Pancreas (tissue), 10 donors: ENCODE measurements around the gene DNAJC11. TPM values are rescaled to one million over a fixed set of nuclear protein-coding genes. Genes with fewer than 3 reads are reported as not detected.
"Not testable (repeated sequence)": the region's sequence is repeated elsewhere in the genome, so short reads cannot be mapped to it uniquely, and the experiment has no call there.

Source experiments
- ATAC-seq, 4 donors: fragments of 200-7000 bp; cut with Tn5 transposase; one replicate each; pipeline versions ENCODE4 v1.8.0 to v1.9.1; 2020; ENCODE audit warnings: mild to moderate bottlenecking in 4 of 4, moderate library complexity in 4 of 4
- DNase-seq, 6 donors: peaks; one replicate each; pipeline ENCODE4 v3.0.0-alpha.2; 2020
- FAIRE-seq: peaks from 2 replicates; lab custom pipeline; 2012; peaks lifted over from hg19 to GRCh38; lab: Jason Lieb, UNC
- H3K27ac ChIP-seq, 4 donors: fragments of 200-600 bp; sonication (generic); 1 replicate in 3 of 4; 2 replicates in 1 of 4; pipeline versions ENCODE4 v1.5.0 to v1.8.0; 2020
- H3K27me3 ChIP-seq, 4 donors: fragments of 200-600 bp; one replicate each; pipeline ENCODE4 v1.8.0; 2021
- H3K36me3 ChIP-seq, 3 donors: fragments of 200-600 bp; sonication (generic) in 1 of 3; one replicate each; pipeline versions ENCODE4 v1.5.0 to v1.8.0; 2020 to 2021
- H3K4me1 ChIP-seq, 3 donors: fragments of 200-600 bp; one replicate each; pipeline ENCODE4 v1.8.0; 2021
- H3K4me3 ChIP-seq, 4 donors: fragments of 200-600 bp; sonication (generic) in 2 of 4; one replicate each; pipeline versions ENCODE4 v1.5.0 to v1.8.0; 2020 to 2021
- H3K9me3 ChIP-seq, 4 donors: fragments of 200-600 bp; one replicate each; pipeline ENCODE4 v1.8.0; 2021
- CTCF ChIP-seq, 4 donors: fragments of 200-600 bp; sonication (generic) in 3 of 4; IDR thresholded peaks; one replicate each; pipeline versions ENCODE4 v1.5.0 to v1.8.0; 2021; ENCODE audit warnings: antibody characterized with exemption in 4 of 4
- WGBS, 2 donors: extraction: QIAGEN DNeasy Blood & Tissue Kit; methylation state at CpG; one replicate each; pipeline ENCODE4 v1.1.7; 2013; 5-methylcytosine and 5-hydroxymethylcytosine counted together
- intact Hi-C, 3 donors: fragments of 100-400 bp; cut with DNase I; formaldehyde crosslinking; loops; one replicate each; pipeline versions ENCODE4 v1.11.1 to v1.14.2; 2022
- polyA plus RNA-seq, 2 donors: library from polyadenylated mRNA; stranded (reverse); fragments of 200-250 nt; gene quantifications; one replicate each; pipeline ENCODE4 v1.2.3, GENCODE V29; 2013
- total RNA-seq, 6 donors: library from RNA; stranded (reverse); fragmentation: NEBNext Ultra II Directional in 4 of 6; extraction: Animal tissue kit (Norgen Biotek cat#: 25700) in 4 of 6; gene quantifications; one replicate each; pipeline versions ENCODE4 v1.2.1 to v1.2.4, GENCODE V29; 2021 to 2023
- donor health status: healthy with polysubstance abuse.
- donor health status: DM: no; HTN: no; CAD: no; lungs with moderate emphysema.
- donor health status: DM: no; HTN: no; CAD: no.
- donor health status: control.
- donor health status: control.
- donor health status: Bipolar disorder and iron deficiency.
- donor health status: DM: yes; HTN: yes; CAD: no.
- donor health status: DM: no; HTN: no; CAD: no.
- donor health status: DM: no; HTN: no; CAD: no.
- donor health status: DM: yes; HTN: yes; CAD: no.

DNAJC11 gene
- total and polyA plus RNA-seq, 8 donors: 14.9 to 30.6 (median 20.2) TPM

GRCh38 chr1:6602669-6603237, 98.9 kb downstream of the DNAJC11 start, which contains the start of gene KLHL21:
Gene KLHL21 (minus strand): TSS chr1:6602869. CDS start chr1:6602817, 52 bp downstream.
- Histone ChIP-seq H3K27me3 (no peaks in the 10 kb centered on the region), H3K36me3 (peaks cover 0 to 12% (median 4%) of the 10 kb centered on the region in 3 donors), H3K27ac (peak within 1 kb of the TSS; percentile 94 to 99 (median 96)), H3K9me3 (no peaks in the 10 kb centered on the region), H3K4me3 (peak within 1 kb of the TSS; percentile 63 to 95 (median 88)), H3K4me1 (peaks cover 2 to 39% (median 8%) of the 10 kb centered on the region in 3 donors)
- DNase-seq (peak; percentile 83 to 94 (median 92)), ATAC-seq (peak; percentile 64 to 78 (median 75)), FAIRE-seq (no peak)
- intact Hi-C loops: no loop called here
- no peak for TF ChIP-seq CTCF (IDR thresholded peaks at IDR 0.05)
- WGBS, 2 donors: 0 to 1% methylated on average over 52 to 84 of the region's 84 CpGs

- peaks cover 8 to 45% (median 8%) of the 10 kb centered on the region in 3 donors for H3K4me1 ChIP-seq
- peak; percentile 26 to 58 (median 42) for ATAC-seq
- TF ChIP-seq CTCF (IDR thresholded peaks at IDR 0.05): no peak
- DNase-seq: peak; percentile 66 to 90 (median 79)
- peaks cover 0 to 17% (median 9%) of the 10 kb centered on the region in 3 donors for H3K36me3 ChIP-seq
- intact Hi-C loops: no loop called here
- 0% methylated on average over 89 to 103 of the region's 103 CpGs for whole genome bisulfite sequencing, 2 donors
- no peaks in the 10 kb centered on the region for H3K27me3 ChIP-seq
- FAIRE-seq: no peak
- H3K4me3 ChIP-seq: peak overlapping the region; percentile 63 to 95 (median 88)
- no peaks in the 10 kb centered on the region for H3K9me3 ChIP-seq
- H3K27ac ChIP-seq: peak overlapping the region; percentile 94 to 99 (median 96)
Measured at GRCh38 chr1:6601923-6602668, 99.5 kb downstream of the DNAJC11 start.

GRCh38 chr1:6601049-6601922, 100.3 kb downstream of the DNAJC11 start:
- intact Hi-C loops: no loop called here
- Histone ChIP-seq H3K4me3 (peak overlapping the region; percentile 63 to 95 (median 88)), H3K4me1 (peaks cover 8 to 45% (median 8%) of the 10 kb centered on the region in 3 donors), H3K27ac (peak overlapping the region; percentile 94 to 99 (median 96)), H3K9me3 (no peaks in the 10 kb centered on the region), H3K27me3 (no peaks in the 10 kb centered on the region), H3K36me3 (peaks cover 0 to 24% (median 12%) of the 10 kb centered on the region in 3 donors)
- no peak for FAIRE-seq
- peak; percentile 59 to 72 (median 66) for ATAC-seq
- DNase-seq: peak; percentile 76 to 92 (median 86)
- WGBS, 2 donors: 0% methylated on average over 40 of the region's 40 CpGs
- TF ChIP-seq CTCF (IDR thresholded peaks at IDR 0.05): no peak

- Histone ChIP-seq H3K36me3 (peaks cover 0 to 32% (median 14%) of the 10 kb centered on the region in 3 donors), H3K27me3 (no peaks in the 10 kb centered on the region), H3K4me1 (peaks cover 8 to 45% (median 8%) of the 10 kb centered on the region in 3 donors), H3K9me3 (no peaks in the 10 kb centered on the region), H3K27ac (peak overlapping the region; percentile 94 to 99 (median 96)), H3K4me3 (peak overlapping the region; percentile 63 to 95 (median 88))
- no peak for TF ChIP-seq CTCF (IDR thresholded peaks at IDR 0.05)
- no peak for ATAC-seq
- peak in 1 of 6 donors; percentile 81 for DNase-seq
- WGBS, 2 donors: 13 to 16% methylated on average over 10 of the region's 10 CpGs
- intact Hi-C loops: no loop called here
- FAIRE-seq: no peak
Measured at GRCh38 chr1:6600410-6601048, 101.1 kb downstream of the DNAJC11 start.

GRCh38 chr1:6599991-6600390, 101.6 kb downstream of the DNAJC11 start:
- H3K27me3 ChIP-seq, FAIRE-seq, ATAC-seq, H3K9me3 ChIP-seq, DNase-seq: not testable (repeated sequence)
- intact Hi-C loops: loop anchor here in 1 of 3 donors (10.0 kb wide), 1 partner anchor 65 kb away; no protein-coding TSS in a partner anchor
- Histone ChIP-seq H3K27ac (peak overlapping the region in 2 of 4 donors; percentile 94 to 98), H3K4me3 (peak overlapping the region; percentile 63 to 95 (median 88)), H3K4me1 (peaks cover 8 to 45% (median 8%) of the 10 kb centered on the region in 3 donors), H3K36me3 (peaks cover 0 to 37% (median 19%) of the 10 kb centered on the region in 3 donors)
- 37 to 41% methylated on average over 8 of the region's 8 CpGs for WGBS, 2 donors
